Memory B cell (primary cell): ENCODE measurements around the gene FIBCD1.

Experiments
- ATAC-seq: fragments of 150-1000 bp; cut with Tn5 transposase; 2 replicates; pipeline ENCODE4 v1.10.0; 2021; ENCODE audit warnings: low read depth, mild to moderate bottlenecking, moderate library complexity
- DNase-seq, 2 donors: peaks; one replicate each; pipeline ENCODE4 v3.0.0; 2022; ENCODE audit warnings: low spot score in 2 of 2
- H3K27ac Mint-ChIP-seq: one replicate; pipeline ENCODE4 v1.8.0; 2022; ENCODE audit warnings: mild to moderate bottlenecking, moderate library complexity, mixed read lengths
- H3K27me3 Mint-ChIP-seq: one replicate; pipeline ENCODE4 v1.8.0; 2022; ENCODE audit warnings: mixed read lengths
- H3K36me3 Mint-ChIP-seq: one replicate; pipeline ENCODE4 v1.8.0; 2022; ENCODE audit warnings: mild to moderate bottlenecking, mixed read lengths
- H3K4me1 Mint-ChIP-seq: one replicate; pipeline ENCODE4 v1.8.0; 2022; ENCODE audit warnings: mixed read lengths
- H3K4me3 Mint-ChIP-seq: one replicate; pipeline ENCODE4 v1.8.0; 2022; ENCODE audit warnings: mild to moderate bottlenecking, moderate library complexity, mixed read lengths
- H3K9me3 Mint-ChIP-seq: one replicate; pipeline ENCODE4 v1.8.0; 2022; ENCODE audit warnings: mixed read lengths

Gene FIBCD1

GRCh38 chr9:130940027-130940549 lies 1.0 kb upstream of the FIBCD1 start:
- Mint-ChIP-seq H3K4me1 (peaks cover 10% of the 10 kb centered on the region), H3K36me3 (no peaks in the 10 kb centered on the region), H3K27ac (no peak overlapping the region), H3K4me3 (peak overlapping the region; percentile 60), H3K27me3 (peaks cover 31% of the 10 kb centered on the region), H3K9me3 (no peaks in the 10 kb centered on the region)
- DNase-seq: no peak
- no peak for ATAC-seq

- Mint-ChIP-seq H3K27me3 (peaks cover 36% of the 10 kb centered on the region), H3K4me3 (peak overlapping the region; percentile 60), H3K9me3 (no peaks in the 10 kb centered on the region), H3K36me3 (no peaks in the 10 kb centered on the region), H3K4me1 (peaks cover 10% of the 10 kb centered on the region), H3K27ac (no peak overlapping the region)
- ATAC-seq (no peak), DNase-seq (no peak)
Measured at GRCh38 chr9:130939405-130940026, 469 bp upstream of the FIBCD1 start.

GRCh38 chr9:130938184-130938651 lies 829 bp downstream of the FIBCD1 start:
- DNase-seq (no peak), ATAC-seq (no peak)
- H3K4me3 Mint-ChIP-seq: peak overlapping the region; percentile 68
- H3K9me3 Mint-ChIP-seq: no peaks in the 10 kb centered on the region
- H3K27me3 Mint-ChIP-seq: peaks cover 34% of the 10 kb centered on the region
- no peak overlapping the region for H3K27ac Mint-ChIP-seq
- H3K4me1 Mint-ChIP-seq: peaks cover 10% of the 10 kb centered on the region
- no peaks in the 10 kb centered on the region for H3K36me3 Mint-ChIP-seq

- Mint-ChIP-seq H3K27me3 (peaks cover 39% of the 10 kb centered on the region), H3K36me3 (no peaks in the 10 kb centered on the region), H3K4me1 (peaks cover 14% of the 10 kb centered on the region), H3K27ac (no peak overlapping the region), H3K9me3 (no peaks in the 10 kb centered on the region), H3K4me3 (peak overlapping the region; percentile 68)
- DNase-seq (no peak), ATAC-seq (no peak)
Measured at GRCh38 chr9:130937146-130938076, 1.6 kb downstream of the FIBCD1 start.

- Mint-ChIP-seq H3K27ac (no peak overlapping the region), H3K27me3 (peaks cover 34% of the 10 kb centered on the region), H3K4me1 (peaks cover 19% of the 10 kb centered on the region), H3K9me3 (no peaks in the 10 kb centered on the region), H3K4me3 (peak overlapping the region; percentile 10), H3K36me3 (no peaks in the 10 kb centered on the region)
- DNase-seq (no peak), ATAC-seq (no peak)
Measured at GRCh38 chr9:130936285-130937117, 2.5 kb downstream of the FIBCD1 start.

GRCh38 chr9:130935648-130936271 lies 3.3 kb downstream of the FIBCD1 start:
- no peak for ATAC-seq
- H3K4me3 Mint-ChIP-seq: no peak overlapping the region
- H3K36me3 Mint-ChIP-seq: no peaks in the 10 kb centered on the region
- H3K27ac Mint-ChIP-seq: no peak overlapping the region
- H3K27me3 Mint-ChIP-seq: peaks cover 30% of the 10 kb centered on the region
- H3K4me1 Mint-ChIP-seq: peaks cover 17% of the 10 kb centered on the region
- H3K9me3 Mint-ChIP-seq: no peaks in the 10 kb centered on the region
- DNase-seq: no peak

- ATAC-seq: no peak
- peaks cover 31% of the 10 kb centered on the region for H3K27me3 Mint-ChIP-seq
- H3K36me3 Mint-ChIP-seq: no peaks in the 10 kb centered on the region
- peaks cover 17% of the 10 kb centered on the region for H3K4me1 Mint-ChIP-seq
- no peak overlapping the region for H3K4me3 Mint-ChIP-seq
- H3K27ac Mint-ChIP-seq: no peak overlapping the region
- H3K9me3 Mint-ChIP-seq: no peaks in the 10 kb centered on the region
- no peak for DNase-seq
Measured at GRCh38 chr9:130934702-130935647, 4.1 kb downstream of the FIBCD1 start.

GRCh38 chr9:130934246-130934645 lies 4.8 kb downstream of the FIBCD1 start:
- Mint-ChIP-seq H3K27ac (no peak overlapping the region), H3K27me3 (peaks cover 33% of the 10 kb centered on the region), H3K4me3 (no peak overlapping the region), H3K4me1 (peaks cover 19% of the 10 kb centered on the region), H3K9me3 (no peaks in the 10 kb centered on the region), H3K36me3 (no peaks in the 10 kb centered on the region)
- no peak for DNase-seq
- no peak for ATAC-seq

GRCh38 chr9:130933114-130934046 lies 5.7 kb downstream of the FIBCD1 start:
- no peaks in the 10 kb centered on the region for H3K9me3 Mint-ChIP-seq
- no peak overlapping the region for H3K4me3 Mint-ChIP-seq
- peaks cover 32% of the 10 kb centered on the region for H3K27me3 Mint-ChIP-seq
- no peaks in the 10 kb centered on the region for H3K36me3 Mint-ChIP-seq
- DNase-seq: no peak
- H3K27ac Mint-ChIP-seq: no peak overlapping the region
- no peak for ATAC-seq
- H3K4me1 Mint-ChIP-seq: peaks cover 16% of the 10 kb centered on the region

GRCh38 chr9:130932255-130933079 lies 6.6 kb downstream of the FIBCD1 start:
- ATAC-seq (no peak), DNase-seq (no peak)
- H3K9me3 Mint-ChIP-seq: no peaks in the 10 kb centered on the region
- H3K36me3 Mint-ChIP-seq: no peaks in the 10 kb centered on the region
- peaks cover 31% of the 10 kb centered on the region for H3K27me3 Mint-ChIP-seq
- H3K27ac Mint-ChIP-seq: no peak overlapping the region
- H3K4me3 Mint-ChIP-seq: no peak overlapping the region
- H3K4me1 Mint-ChIP-seq: peaks cover 16% of the 10 kb centered on the region

- Mint-ChIP-seq H3K27ac (no peak overlapping the region), H3K27me3 (peaks cover 25% of the 10 kb centered on the region), H3K9me3 (no peaks in the 10 kb centered on the region), H3K4me1 (peaks cover 16% of the 10 kb centered on the region), H3K4me3 (no peak overlapping the region), H3K36me3 (no peaks in the 10 kb centered on the region)
- peak; percentile 79 for ATAC-seq
- DNase-seq: no peak
Measured at GRCh38 chr9:130931508-130932254, 7.4 kb downstream of the FIBCD1 start.
